ENCODE results near the gene KRT81. TPM values are rescaled to one million over a fixed set of nuclear protein-coding genes. Genes with fewer than 3 reads are reported as not detected.

The KRT81 gene
- total and polyA plus RNA-seq, 2 donors from 2014 or later: not detected

DNA sequence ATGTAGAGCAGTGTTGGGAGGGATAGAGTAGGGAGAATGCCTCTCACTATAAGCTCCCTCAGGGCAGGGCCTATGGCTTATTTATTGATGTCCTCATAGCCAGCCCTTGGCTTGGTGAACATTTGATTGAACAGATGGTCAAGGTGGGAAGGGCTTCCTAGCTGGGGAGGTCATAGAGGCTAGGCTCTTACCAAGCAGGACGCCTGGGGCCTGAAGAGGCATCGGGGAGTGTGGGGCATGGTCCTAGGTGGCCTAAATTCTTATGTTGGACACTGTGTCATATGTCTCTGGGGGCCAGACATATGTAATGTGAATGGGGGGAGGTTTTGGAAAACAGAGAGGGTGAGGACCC lies 34.8 kb downstream of the KRT81 start:
- peaks cover 19% of the 10 kb centered on the region for H3K27me3 ChIP-seq (ENCODE audit: control insufficient read depth, insufficient read depth, low read length)
- no peak for FAIRE-seq
- peak in 2 of 5 donors; percentile 12 to 17 for DNase-seq
- no peak overlapping the region for H3K27ac ChIP-seq (ENCODE audit: low read depth in 2 of 2, low read length in 2 of 2)
- no peak overlapping the region for H3K9ac ChIP-seq (ENCODE audit: low read length in 3 of 3)
- H3K36me3 ChIP-seq (ENCODE audit: control insufficient read depth in 2 of 3, insufficient read depth in 3 of 3, low read length in 3 of 3): no peaks in the 10 kb centered on the region
- H3K4me1 ChIP-seq (ENCODE audit: control insufficient read depth in 2 of 3, insufficient read depth in 2 of 3, low read depth in 1 of 3, low read length in 3 of 3): peaks cover 3 to 6% (median 6%) of the 10 kb centered on the region in 3 donors
- no peak overlapping the region for H3K4me3 ChIP-seq (ENCODE audit: low read length in 3 of 3)
- no peaks in the 10 kb centered on the region for H3K9me3 ChIP-seq (ENCODE audit: control insufficient read depth in 2 of 3, insufficient read depth in 1 of 3, low read length in 3 of 3)
- intact Hi-C loops (cut with DNase I): no loop called here
- TF ChIP-seq CTCF (IDR thresholded peaks at IDR 0.05; ENCODE audit: borderline replicate concordance, extremely low read depth, insufficient read depth): no peak

DNA sequence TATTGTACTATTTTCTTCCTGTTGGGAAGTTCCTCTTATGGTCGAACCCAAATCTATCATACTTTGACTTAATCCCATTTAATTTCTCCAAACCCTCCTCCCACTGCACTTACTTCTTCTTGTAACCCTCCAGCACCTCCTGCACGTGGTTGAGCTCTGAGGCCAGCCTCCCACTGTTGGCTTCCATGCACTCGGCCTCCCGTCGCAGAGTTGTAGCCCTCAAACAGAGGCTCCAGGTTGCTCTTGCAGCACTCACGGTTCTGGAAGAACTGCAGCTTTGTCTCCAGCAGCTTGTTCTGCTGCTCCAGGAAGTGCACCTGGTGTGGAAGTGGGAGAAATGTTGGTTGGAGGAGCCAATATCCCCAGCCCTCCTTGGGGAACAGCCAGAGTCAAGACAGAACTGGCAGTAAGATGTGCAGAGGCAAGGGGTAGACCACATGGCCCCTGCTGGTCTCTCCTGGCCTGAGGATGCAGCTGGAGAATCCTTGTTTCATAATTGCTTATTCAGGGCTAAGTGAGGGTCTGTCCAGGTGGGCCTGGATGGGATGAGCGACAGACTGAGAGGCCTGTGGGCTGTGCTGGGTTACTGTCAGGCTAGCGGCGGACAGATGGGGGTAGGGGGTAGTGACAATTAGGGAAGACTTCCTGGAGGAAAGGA lies 35.3 kb downstream of the KRT81 start:
- FAIRE-seq: no peak
- TF ChIP-seq CTCF (IDR thresholded peaks at IDR 0.05; ENCODE audit: borderline replicate concordance, extremely low read depth, insufficient read depth): no peak
- Histone ChIP-seq H3K27ac (ENCODE audit: low read depth in 2 of 2, low read length in 2 of 2) (no peak overlapping the region), H3K4me3 (ENCODE audit: low read length in 3 of 3) (no peak overlapping the region), H3K9ac (ENCODE audit: low read length in 3 of 3) (no peak overlapping the region), H3K27me3 (ENCODE audit: control insufficient read depth, insufficient read depth, low read length) (peaks cover 19% of the 10 kb centered on the region), H3K9me3 (ENCODE audit: control insufficient read depth in 2 of 3, insufficient read depth in 1 of 3, low read length in 3 of 3) (no peaks in the 10 kb centered on the region), H3K36me3 (ENCODE audit: control insufficient read depth in 2 of 3, insufficient read depth in 3 of 3, low read length in 3 of 3) (no peaks in the 10 kb centered on the region), H3K4me1 (ENCODE audit: control insufficient read depth in 2 of 3, insufficient read depth in 2 of 3, low read depth in 1 of 3, low read length in 3 of 3) (peaks cover 0 to 6% (median 6%) of the 10 kb centered on the region in 3 donors)
- intact Hi-C loops (cut with DNase I): no loop called here
- peak in 2 of 5 donors; percentile 19 to 26 for DNase-seq

DNA sequence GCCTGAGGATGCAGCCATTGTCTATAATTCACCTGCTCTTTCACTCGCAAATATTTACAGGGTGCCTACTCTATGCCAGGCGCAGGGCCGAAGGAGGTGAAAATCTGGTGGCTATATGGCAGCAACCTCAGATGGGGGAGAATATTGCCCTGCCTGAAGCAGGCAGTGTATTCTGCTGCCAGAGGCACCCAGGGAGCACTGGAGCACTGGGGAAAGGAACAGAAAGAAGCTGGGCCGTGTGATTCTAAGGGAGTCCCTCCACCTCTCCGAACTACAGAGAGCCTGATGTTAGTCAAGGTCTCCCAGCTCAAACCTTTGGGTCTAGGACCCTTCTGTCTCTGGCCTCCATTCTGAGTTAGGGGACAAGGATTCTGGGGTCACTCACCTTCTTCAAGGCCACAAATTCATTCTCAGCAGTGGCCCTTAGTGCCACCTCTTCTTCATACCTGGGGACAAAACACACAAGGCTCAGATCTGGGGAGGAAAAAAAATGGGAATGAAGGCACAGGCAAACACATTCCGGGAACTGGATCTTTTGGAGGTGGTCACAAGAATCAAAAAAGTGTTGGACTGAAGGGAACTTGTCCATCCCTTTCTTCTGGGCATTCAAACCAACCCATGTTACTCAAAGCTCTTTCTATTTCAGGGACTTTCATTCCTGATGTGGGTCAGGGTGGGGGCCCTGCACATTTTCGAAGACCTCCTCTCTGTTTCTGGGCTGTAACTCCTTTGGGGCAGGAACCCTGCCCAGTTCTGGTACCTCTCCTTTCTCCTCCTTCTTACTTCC lies 36.2 kb downstream of the KRT81 start:
- no peaks in the 10 kb centered on the region for H3K9me3 ChIP-seq (ENCODE audit: control insufficient read depth in 2 of 3, insufficient read depth in 1 of 3, low read length in 3 of 3)
- DNase-seq (peak in 2 of 5 donors; percentile 7 to 11), FAIRE-seq (no peak)
- no peak overlapping the region for H3K9ac ChIP-seq (ENCODE audit: low read length in 3 of 3)
- H3K4me1 ChIP-seq (ENCODE audit: control insufficient read depth in 2 of 3, insufficient read depth in 2 of 3, low read depth in 1 of 3, low read length in 3 of 3): peaks cover 0 to 6% (median 6%) of the 10 kb centered on the region in 3 donors
- H3K36me3 ChIP-seq (ENCODE audit: control insufficient read depth in 2 of 3, insufficient read depth in 3 of 3, low read length in 3 of 3): no peaks in the 10 kb centered on the region
- no peak overlapping the region for H3K4me3 ChIP-seq (ENCODE audit: low read length in 3 of 3)
- TF ChIP-seq CTCF (IDR thresholded peaks at IDR 0.05; ENCODE audit: borderline replicate concordance, extremely low read depth, insufficient read depth): no peak
- peaks cover 23% of the 10 kb centered on the region for H3K27me3 ChIP-seq (ENCODE audit: control insufficient read depth, insufficient read depth, low read length)
- intact Hi-C loops (cut with DNase I): no loop called here
- H3K27ac ChIP-seq (ENCODE audit: low read depth in 2 of 2, low read length in 2 of 2): no peak overlapping the region
